ENCODE measurements around the gene CISTR. TPM values are rescaled to one million over a fixed set of nuclear protein-coding genes. Genes with fewer than 3 reads are reported as not detected.

CISTR gene
- total RNA-seq, 1 donor from 2014 or later = not detected

GRCh38 chr12:53754188-53754585 is 2.4 kb upstream of the CISTR start:
- Mint-ChIP-seq H3K9me3 (ENCODE audit: unreplicated experiment) (peaks cover 2% of the 10 kb centered on the region), H3K36me3 (ENCODE audit: low read depth, unreplicated experiment) (no peaks in the 10 kb centered on the region), H3K4me3 (ENCODE audit: unreplicated experiment) (no peak overlapping the region), H3K27ac (ENCODE audit: unreplicated experiment) (no peak overlapping the region), H3K27me3 (ENCODE audit: low read depth, unreplicated experiment) (peaks cover 26% of the 10 kb centered on the region), H3K4me1 (ENCODE audit: low read depth, unreplicated experiment) (no peaks in the 10 kb centered on the region)
- TF ChIP-seq CTCF (IDR thresholded peaks at IDR 0.05; ENCODE audit: insufficient read depth, low read depth, low read length) (no peak), EZH2 (IDR thresholded peaks at IDR 0.05; ENCODE audit: insufficient read depth, low read length) (no peak)
- Histone ChIP-seq H4K20me1 (ENCODE audit: insufficient read depth, low read length) (peaks cover 9% of the 10 kb centered on the region), H3K4me2 (ENCODE audit: low read length) (no peak overlapping the region), H3K27me3 (ENCODE audit: insufficient read depth, low read length) (peaks cover 87% of the 10 kb centered on the region), H2AFZ (ENCODE audit: low read depth, low read length) (no peak overlapping the region), H3K4me1 (ENCODE audit: insufficient read depth, low read length) (peaks cover 14% of the 10 kb centered on the region), H3K4me3 (ENCODE audit: insufficient read depth, low read depth, low read length) (no peak overlapping the region), H3K36me3 (ENCODE audit: insufficient read depth, low read length) (no peaks in the 10 kb centered on the region), H3K9me3 (ENCODE audit: insufficient read depth, low read depth, low read length) (no peaks in the 10 kb centered on the region), H3K79me2 (ENCODE audit: insufficient read depth, low read length) (no peaks in the 10 kb centered on the region), H3K9ac (ENCODE audit: low read length) (no peak overlapping the region), H3K27ac (ENCODE audit: low read depth, low read length) (no peak overlapping the region)
- no peak for FAIRE-seq
- DNase-seq (ENCODE audit: low read depth) = no peak

DNA sequence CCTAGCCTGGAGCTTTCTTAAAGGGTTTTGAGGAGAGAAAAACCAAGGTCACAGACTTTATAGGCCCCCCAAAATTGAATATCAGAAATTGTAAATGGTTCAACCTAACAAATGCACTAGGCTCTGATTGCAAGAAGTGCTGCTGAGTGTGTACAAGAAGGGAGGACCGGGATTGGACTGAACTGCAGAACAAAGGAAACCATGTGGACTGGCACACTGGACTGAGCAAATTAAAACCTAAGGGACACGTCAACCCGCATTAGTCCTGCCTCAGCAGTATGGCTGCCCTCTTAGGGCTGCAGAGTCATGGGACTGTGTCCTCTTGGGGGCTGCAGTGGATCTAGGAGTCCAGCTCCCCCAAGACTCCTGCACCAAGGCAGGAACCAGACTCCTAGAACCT is 842 bp upstream of the CISTR start:
- no peak overlapping the region for H3K27ac ChIP-seq (ENCODE audit: low read depth, low read length)
- peaks cover 86% of the 10 kb centered on the region for H3K27me3 ChIP-seq (ENCODE audit: insufficient read depth, low read length)
- H3K27ac Mint-ChIP-seq (ENCODE audit: unreplicated experiment) = no peak overlapping the region
- H3K4me3 ChIP-seq (ENCODE audit: insufficient read depth, low read depth, low read length) = no peak overlapping the region
- H3K9ac ChIP-seq (ENCODE audit: low read length) = no peak overlapping the region
- H3K4me2 ChIP-seq (ENCODE audit: low read length) = no peak overlapping the region
- H3K36me3 ChIP-seq (ENCODE audit: insufficient read depth, low read length) = no peaks in the 10 kb centered on the region
- no peak for TF ChIP-seq EZH2 (IDR thresholded peaks at IDR 0.05; ENCODE audit: insufficient read depth, low read length)
- TF ChIP-seq CTCF (IDR thresholded peaks at IDR 0.05; ENCODE audit: insufficient read depth, low read depth, low read length) = no peak
- H4K20me1 ChIP-seq (ENCODE audit: insufficient read depth, low read length) = peaks cover 9% of the 10 kb centered on the region
- no peak overlapping the region for H3K4me3 Mint-ChIP-seq (ENCODE audit: unreplicated experiment)
- no peaks in the 10 kb centered on the region for H3K4me1 Mint-ChIP-seq (ENCODE audit: low read depth, unreplicated experiment)
- H3K79me2 ChIP-seq (ENCODE audit: insufficient read depth, low read length) = no peaks in the 10 kb centered on the region
- no peak for FAIRE-seq
- H3K9me3 Mint-ChIP-seq (ENCODE audit: unreplicated experiment) = no peaks in the 10 kb centered on the region
- peaks cover 12% of the 10 kb centered on the region for H3K27me3 Mint-ChIP-seq (ENCODE audit: low read depth, unreplicated experiment)
- H2AFZ ChIP-seq (ENCODE audit: low read depth, low read length) = no peak overlapping the region
- H3K4me1 ChIP-seq (ENCODE audit: insufficient read depth, low read length) = peaks cover 14% of the 10 kb centered on the region
- DNase-seq (ENCODE audit: low read depth) = no peak
- no peaks in the 10 kb centered on the region for H3K9me3 ChIP-seq (ENCODE audit: insufficient read depth, low read depth, low read length)
- no peaks in the 10 kb centered on the region for H3K36me3 Mint-ChIP-seq (ENCODE audit: low read depth, unreplicated experiment)

DNA sequence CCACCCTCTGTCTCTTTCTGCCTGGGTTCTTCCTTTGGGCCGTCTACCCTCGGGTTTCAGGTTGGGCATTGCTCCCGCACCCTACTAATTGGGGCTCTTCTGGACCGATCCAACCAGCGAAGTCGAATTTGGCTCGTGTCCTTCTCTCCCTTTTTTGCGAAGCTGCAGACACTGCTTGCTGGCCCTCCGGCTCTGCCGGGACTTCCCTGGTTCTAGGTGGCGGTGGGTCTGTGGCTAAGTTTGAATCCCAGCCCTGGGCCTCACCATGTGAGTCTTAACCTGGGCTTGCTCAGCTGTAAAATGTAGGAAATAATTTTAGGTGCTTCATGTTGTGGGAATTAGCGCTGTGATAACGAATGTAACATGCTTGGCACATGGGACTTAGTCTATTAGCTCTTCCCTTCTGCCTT is 418 bp upstream of the CISTR start:
- Mint-ChIP-seq H3K27ac (ENCODE audit: unreplicated experiment) (no peak overlapping the region), H3K4me1 (ENCODE audit: low read depth, unreplicated experiment) (no peaks in the 10 kb centered on the region), H3K9me3 (ENCODE audit: unreplicated experiment) (no peaks in the 10 kb centered on the region), H3K27me3 (ENCODE audit: low read depth, unreplicated experiment) (peaks cover 12% of the 10 kb centered on the region), H3K36me3 (ENCODE audit: low read depth, unreplicated experiment) (no peaks in the 10 kb centered on the region), H3K4me3 (ENCODE audit: unreplicated experiment) (no peak overlapping the region)
- TF ChIP-seq CTCF (IDR thresholded peaks at IDR 0.05; ENCODE audit: insufficient read depth, low read depth, low read length) = no peak
- peak; percentile 90 for TF ChIP-seq EZH2 (IDR thresholded peaks at IDR 0.05; ENCODE audit: insufficient read depth, low read length)
- H2AFZ ChIP-seq (ENCODE audit: low read depth, low read length) = no peak overlapping the region
- H4K20me1 ChIP-seq (ENCODE audit: insufficient read depth, low read length) = peaks cover 11% of the 10 kb centered on the region
- no peaks in the 10 kb centered on the region for H3K79me2 ChIP-seq (ENCODE audit: insufficient read depth, low read length)
- peaks cover 86% of the 10 kb centered on the region for H3K27me3 ChIP-seq (ENCODE audit: insufficient read depth, low read length)
- H3K27ac ChIP-seq (ENCODE audit: low read depth, low read length) = no peak overlapping the region
- DNase-seq (ENCODE audit: low read depth) (no peak), FAIRE-seq (no peak)
- peaks cover 14% of the 10 kb centered on the region for H3K4me1 ChIP-seq (ENCODE audit: insufficient read depth, low read length)
- peak overlapping the region; percentile 81 for H3K4me2 ChIP-seq (ENCODE audit: low read length)
- H3K4me3 ChIP-seq (ENCODE audit: insufficient read depth, low read depth, low read length) = no peak overlapping the region
- H3K9me3 ChIP-seq (ENCODE audit: insufficient read depth, low read depth, low read length) = no peaks in the 10 kb centered on the region
- H3K36me3 ChIP-seq (ENCODE audit: insufficient read depth, low read length) = no peaks in the 10 kb centered on the region
- no peak overlapping the region for H3K9ac ChIP-seq (ENCODE audit: low read length)

Measured in astrocyte (in vitro differentiated cells and primary cell).